SH-SY5Y (cell line): ENCODE results near the gene IL1RL2.

Experiments used
- GATA2 ChIP-seq: IDR thresholded peaks from 2 replicates; pipeline ENCODE4 v1.6.1; 2011; ENCODE audit warnings: mild to moderate bottlenecking, low read depth, low read length
- GATA3 ChIP-seq: IDR thresholded peaks from 2 replicates; pipeline ENCODE4 v1.6.1; 2011; ENCODE audit warnings: low read depth, mild to moderate bottlenecking, low read length, moderate library complexity

The IL1RL2 gene

GRCh38 chr2:102276549-102277201 lies 89.9 kb downstream of the IL1RL2 start:
- TF ChIP-seq GATA2 (no peak), GATA3 (no peak)

GRCh38 chr2:102277202-102277700 lies 90.4 kb downstream of the IL1RL2 start:
- no peak for TF ChIP-seq GATA2
- TF ChIP-seq GATA3 = no peak

- TF ChIP-seq GATA2 (no peak), GATA3 (no peak)
Measured at GRCh38 chr2:102278720-102279390, 92.0 kb downstream of the IL1RL2 start.

GRCh38 chr2:102279391-102279735 lies 92.5 kb downstream of the IL1RL2 start:
- no peak for TF ChIP-seq GATA2
- no peak for TF ChIP-seq GATA3

GRCh38 chr2:102282678-102283091 lies 95.9 kb downstream of the IL1RL2 start:
- TF ChIP-seq GATA2 (no peak), GATA3 (no peak)

- TF ChIP-seq GATA3 (no peak), GATA2 (no peak)
Measured at GRCh38 chr2:102283996-102284395, 97.2 kb downstream of the IL1RL2 start.

GRCh38 chr2:102284611-102285010 lies 97.8 kb downstream of the IL1RL2 start:
- TF ChIP-seq GATA3 (no peak), GATA2 (no peak)

- TF ChIP-seq GATA2 (no peak), GATA3 (no peak)
Measured at GRCh38 chr2:102285368-102285767, 98.5 kb downstream of the IL1RL2 start.

GRCh38 chr2:102286041-102286440 lies 99.2 kb downstream of the IL1RL2 start:
- TF ChIP-seq GATA2 (no peak), GATA3 (no peak)

GRCh38 chr2:102289129-102289528 lies 102.3 kb downstream of the IL1RL2 start:
- no peak for TF ChIP-seq GATA3
- TF ChIP-seq GATA2 = no peak
